NCI-H2081 treated with DMSO at 0.1 percent for 48 hours (cell line): Measurements from ENCODE around the gene LRRN2.
"Not testable (repeated sequence)": the region's sequence is repeated elsewhere in the genome, so short reads cannot be mapped to it uniquely, and the experiment has no call there.

Experiments
- DNase-seq: peaks from one replicate; lab custom pipeline; 2025; lab: John Stamatoyannopoulos, UW

LRRN2 gene

DNA sequence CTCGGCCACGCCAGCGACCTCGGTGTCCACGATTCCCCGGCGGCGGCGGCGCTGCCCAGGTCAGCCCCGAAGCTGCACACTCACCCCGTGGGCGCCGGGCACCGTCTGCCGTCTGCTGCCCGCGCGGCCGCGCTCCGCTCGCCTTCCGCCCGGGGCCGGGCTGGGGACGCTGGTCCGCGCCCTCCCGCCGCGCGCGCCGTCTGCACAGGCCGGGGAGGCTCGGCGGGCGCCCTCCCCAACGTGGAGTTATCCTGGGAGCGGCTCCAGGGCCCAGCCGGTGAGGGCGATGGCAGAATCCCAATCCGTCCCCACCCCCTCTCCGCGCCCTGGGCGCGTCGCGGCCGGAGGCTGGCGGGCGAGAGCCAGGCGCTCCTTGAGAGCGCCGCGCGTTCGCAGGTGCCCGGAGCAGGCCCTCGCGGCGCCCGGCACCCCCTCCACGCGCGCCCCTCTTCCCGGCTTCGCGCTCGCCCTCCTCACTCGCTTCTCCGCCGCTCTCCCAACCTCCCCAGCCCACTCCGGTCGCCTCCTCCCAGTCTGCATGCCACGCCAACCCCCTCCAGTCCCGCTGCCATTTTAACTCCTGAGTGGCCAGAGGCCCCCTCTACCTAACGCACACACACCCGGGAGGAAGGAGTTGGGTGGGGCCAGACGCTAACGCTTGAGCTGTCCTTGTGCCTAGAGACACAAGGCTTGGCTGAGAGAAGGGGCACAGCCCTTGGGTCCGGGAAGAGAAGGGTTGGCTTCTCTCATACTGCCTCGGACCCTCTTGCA lies at the start of gene LRRN2:
LRRN2 (minus strand) TSS at position 503 of the 771 bp plus-strand sequence. CDS start 65,746 bp downstream, outside the sequence.
- DNase-seq = no peak

DNA sequence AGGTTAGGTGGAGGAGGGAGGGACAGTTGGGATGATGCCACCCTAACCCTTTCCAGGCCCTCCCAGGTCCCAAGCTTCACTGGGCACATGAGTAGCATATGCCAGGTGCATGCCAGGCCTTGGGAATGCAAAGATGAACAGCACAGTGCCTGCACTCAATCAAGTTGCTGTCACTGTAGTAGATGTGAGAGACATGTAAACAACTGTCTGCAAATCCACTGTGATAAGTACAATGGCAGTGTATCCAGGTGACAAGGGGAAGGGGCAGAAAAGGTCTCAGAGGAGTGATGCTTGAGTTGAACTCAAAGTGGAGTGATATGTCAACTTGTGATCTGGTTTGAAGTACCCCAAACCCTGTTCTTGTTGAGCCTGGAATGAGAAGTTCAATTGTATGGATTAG lies 49.5 kb upstream of the LRRN2 start:
- no peak for DNase-seq

GRCh38 chr1:204733869-204734596 lies 48.5 kb upstream of the LRRN2 start:
- DNase-seq = no peak

GRCh38 chr1:204733289-204733688 lies 47.8 kb upstream of the LRRN2 start:
- no peak for DNase-seq

- no peak for DNase-seq
Measured at GRCh38 chr1:204731985-204732575, 46.5 kb upstream of the LRRN2 start.

GRCh38 chr1:204731509-204731908 lies 46.0 kb upstream of the LRRN2 start:
- no peak for DNase-seq

DNA sequence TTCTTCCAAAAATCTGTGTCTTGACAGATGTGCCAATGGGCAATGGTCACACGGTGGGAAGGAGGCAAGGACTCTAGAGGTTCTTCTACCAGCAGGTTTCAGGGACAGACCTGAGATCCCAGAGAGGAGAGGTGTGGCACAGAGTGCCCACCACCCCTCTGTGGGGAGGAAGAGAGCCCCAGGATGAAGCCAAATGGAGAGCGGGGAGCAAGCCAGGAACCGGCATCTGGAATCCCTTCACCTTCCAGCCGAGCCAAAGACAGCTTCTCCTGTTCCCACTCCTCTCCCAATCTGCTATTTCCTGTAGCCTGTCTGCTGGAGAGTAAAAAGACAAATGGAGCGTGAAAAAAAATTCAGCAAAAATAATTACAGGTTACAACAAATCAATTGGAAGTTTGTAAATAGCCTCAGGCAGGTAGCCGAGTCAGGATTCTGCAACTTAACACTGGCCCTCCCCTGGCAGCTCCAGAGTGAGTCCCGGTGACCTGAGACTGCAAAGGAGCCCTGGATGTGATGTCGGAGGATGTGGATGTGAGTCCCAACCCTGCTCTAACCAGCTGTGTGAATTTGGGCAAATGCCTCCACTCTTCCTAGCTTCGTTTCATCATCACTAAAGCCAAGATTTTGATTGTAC lies 45.4 kb upstream of the LRRN2 start:
- DNase-seq = peak; percentile 79

GRCh38 chr1:204729516-204729915 lies 44.0 kb upstream of the LRRN2 start:
- DNase-seq = no peak

GRCh38 chr1:204728456-204728855 lies 42.9 kb upstream of the LRRN2 start:
- no peak for DNase-seq

DNA sequence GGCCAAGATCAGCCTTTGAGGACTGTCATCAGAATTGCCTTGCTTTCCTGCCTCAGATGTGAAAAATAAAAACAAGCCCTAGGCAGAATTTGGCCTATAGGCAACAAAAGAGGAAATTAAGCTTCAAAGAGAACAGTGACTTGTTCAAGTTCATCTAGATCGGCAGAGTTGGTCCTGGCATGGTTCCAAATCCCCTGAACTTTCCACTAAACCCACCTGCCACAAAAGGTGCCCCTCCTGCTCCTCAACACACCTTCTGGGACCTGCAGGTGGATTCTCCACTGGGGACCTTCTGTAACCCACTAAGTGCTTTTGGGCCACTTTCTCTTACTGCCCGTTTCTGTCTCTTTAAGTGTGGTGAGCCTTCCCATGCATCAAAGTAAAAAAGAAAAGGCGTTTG lies 42.5 kb upstream of the LRRN2 start:
- DNase-seq = no peak

GRCh38 chr1:204727438-204727837 lies 41.9 kb upstream of the LRRN2 start:
- not testable (repeated sequence) for DNase-seq

GRCh38 chr1:204726478-204726877 lies 40.9 kb upstream of the LRRN2 start:
- no peak for DNase-seq

DNA sequence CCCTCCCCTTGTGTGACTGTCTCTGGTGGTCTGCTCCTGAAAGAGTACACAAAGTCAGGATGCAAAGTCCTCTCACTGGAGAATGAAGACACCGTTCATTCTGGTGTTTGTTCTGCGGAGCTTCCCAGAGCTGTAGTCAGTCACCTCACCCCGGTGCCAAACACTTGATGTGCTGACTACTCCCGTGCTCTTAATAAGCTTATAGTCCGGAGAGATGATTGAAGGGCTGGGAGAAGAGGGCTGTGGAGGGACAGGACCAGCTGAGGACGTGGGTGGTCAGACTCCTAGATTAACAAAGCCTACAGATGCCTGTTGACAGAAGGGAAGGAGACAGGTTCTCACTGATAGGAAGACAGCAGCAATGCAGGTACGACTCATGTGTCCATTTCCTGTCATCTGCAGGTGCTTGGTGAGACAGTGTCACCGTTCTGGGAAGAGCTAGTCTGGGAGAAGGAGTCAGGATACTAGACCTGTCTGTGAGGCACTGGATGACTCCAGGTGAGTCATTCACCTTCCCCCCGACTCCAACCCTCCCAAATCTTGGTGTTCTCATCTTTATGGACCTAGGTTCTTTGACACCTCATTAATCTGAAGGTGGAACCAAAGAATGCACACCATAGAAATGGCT lies 40.4 kb upstream of the LRRN2 start:
- no peak for DNase-seq

GRCh38 chr1:204723131-204723787 lies 37.7 kb upstream of the LRRN2 start:
- peak; percentile 71 for DNase-seq

GRCh38 chr1:204721373-204722055 lies 36.0 kb upstream of the LRRN2 start:
- no peak for DNase-seq

DNA sequence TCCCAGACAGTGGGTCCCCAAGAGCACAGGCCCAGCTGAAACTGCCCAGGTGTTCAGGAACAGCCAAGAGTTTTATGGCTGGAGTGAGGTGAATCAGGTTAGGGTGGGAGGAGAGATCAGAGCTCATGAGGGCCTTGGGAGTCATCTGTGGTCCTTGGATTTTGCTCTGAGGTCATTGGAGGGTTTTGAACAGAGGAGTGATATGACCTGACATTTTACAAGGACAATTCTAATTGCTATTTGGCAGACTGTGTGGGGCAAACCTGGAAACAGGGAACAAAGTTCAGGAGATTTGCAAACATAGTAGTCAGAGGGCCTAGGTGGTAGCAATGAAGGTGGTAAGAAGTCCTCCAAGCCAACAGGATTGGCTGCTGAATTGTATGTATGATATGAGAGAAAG lies 31.1 kb upstream of the LRRN2 start:
- no peak for DNase-seq

DNA sequence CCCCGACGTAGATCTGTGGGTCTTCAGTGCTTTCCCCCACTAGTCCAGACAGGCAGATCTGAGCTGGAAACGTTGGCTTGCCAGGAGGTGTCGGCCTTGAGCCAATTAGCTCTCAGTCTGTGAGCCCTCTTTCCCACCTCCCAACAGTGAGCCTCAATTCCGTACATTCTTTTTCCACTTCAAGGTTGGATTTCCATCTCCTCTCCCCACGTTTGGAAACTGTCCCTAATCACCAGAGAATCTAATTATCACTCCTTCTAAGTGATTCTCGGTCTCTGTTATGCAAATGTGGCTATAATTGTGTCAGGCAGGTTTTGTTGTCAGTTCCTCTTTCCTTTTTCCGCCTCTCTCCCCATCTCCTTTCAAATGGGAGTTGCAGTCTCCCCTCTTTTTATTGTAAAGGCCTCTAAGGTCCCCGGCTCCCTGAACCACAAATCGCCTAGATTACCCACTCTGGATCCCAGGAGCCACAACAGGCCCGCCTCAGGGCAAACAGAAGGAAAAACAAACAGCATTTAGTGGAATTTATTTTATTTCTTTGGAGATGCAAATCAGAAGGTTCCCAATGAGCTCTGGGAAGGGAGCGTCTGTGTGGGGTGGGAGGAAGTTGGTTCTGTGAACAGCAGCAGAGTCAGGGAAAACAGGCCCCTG lies 29.4 kb upstream of the LRRN2 start:
- DNase-seq = no peak

DNA sequence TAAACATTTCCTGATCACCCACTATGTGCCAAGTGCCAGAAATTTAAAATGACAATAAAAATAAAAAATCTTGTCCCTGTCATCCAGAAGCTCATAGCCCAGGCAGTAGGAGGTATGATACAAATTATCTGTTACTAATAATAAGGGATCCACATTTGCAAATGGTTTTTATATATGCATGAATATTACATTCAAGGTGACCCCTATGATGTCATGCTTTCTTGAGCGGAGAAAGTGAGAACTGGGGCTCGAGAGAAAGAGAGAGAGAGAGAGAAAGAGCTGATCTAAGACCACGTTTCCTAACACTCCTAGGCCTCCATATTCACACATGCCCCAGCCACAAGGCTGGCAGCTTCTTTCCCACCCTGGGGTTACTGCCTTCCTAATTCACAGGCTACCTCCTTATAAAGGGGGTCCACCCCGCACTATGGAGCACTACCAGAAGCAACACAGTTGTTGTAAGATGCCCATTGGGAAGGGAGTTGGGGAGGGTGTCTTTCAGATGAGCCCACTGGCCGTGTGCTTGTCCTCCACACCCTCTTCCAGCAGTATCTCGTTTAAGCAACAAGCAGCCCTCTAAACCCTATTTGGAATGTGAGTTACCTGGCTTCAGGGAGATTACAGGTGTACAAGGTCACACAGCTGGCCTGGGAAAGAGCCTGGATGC lies 28.8 kb upstream of the LRRN2 start:
- DNase-seq = no peak

- DNase-seq = no peak
Measured at GRCh38 chr1:204713541-204713940, 28.0 kb upstream of the LRRN2 start.
